ENCODE results near the gene MTCP1. TPM values are rescaled to one million over a fixed set of nuclear protein-coding genes. Genes with fewer than 3 reads are reported as not detected.

MTCP1 gene
- total RNA-seq, 2 experiments from 2014 or later = 24.5 TPM

DNA sequence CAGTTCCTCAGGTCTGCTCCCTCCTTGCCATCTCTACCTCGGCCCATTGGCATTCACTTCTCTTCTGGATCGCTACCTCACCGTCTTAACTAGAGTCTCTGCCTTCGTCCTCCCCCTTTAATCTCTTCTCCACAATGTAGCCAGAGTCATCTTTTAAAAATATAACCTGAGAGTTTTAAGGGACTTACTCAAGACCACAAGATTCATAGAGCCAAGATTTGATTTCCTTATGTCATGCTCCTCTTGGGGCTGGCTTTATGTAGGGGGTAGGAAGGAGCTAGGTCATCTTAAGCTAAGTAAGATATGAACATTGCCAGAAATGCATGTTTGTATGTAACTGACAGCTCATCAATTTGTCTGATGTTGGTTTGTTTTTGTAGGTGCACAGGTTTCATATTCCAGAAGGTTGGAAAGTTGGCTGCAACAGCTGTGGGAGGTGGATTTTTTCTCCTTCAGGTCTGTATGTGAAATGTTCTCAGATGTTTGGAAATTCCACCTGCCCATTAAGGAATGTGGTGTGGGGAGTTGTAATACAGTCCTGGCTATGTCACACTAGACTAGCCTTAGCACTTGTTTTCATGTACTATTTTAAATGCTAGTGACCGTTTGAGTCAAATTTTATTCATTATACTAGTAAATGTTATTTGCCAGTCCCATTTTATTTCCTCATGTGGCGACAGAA lies 24.7 kb downstream of the MTCP1 start:
- Mint-ChIP-seq H3K4me3 (no peak overlapping the region), H3K4me1 (peaks cover 19% of the 10 kb centered on the region), H3K27me3 (no peaks in the 10 kb centered on the region), H3K9me3 (no peaks in the 10 kb centered on the region), H3K27ac (no peak overlapping the region), H3K36me3 (peaks cover 9% of the 10 kb centered on the region)
- no peak for DNase-seq
- no peak for ATAC-seq (ENCODE audit: low read depth)
- POLR2A ChIA-PET = no interaction called here

GRCh38 chrX:155035688-155036087 lies 35.2 kb downstream of the MTCP1 start:
- no peak for ATAC-seq (ENCODE audit: low read depth)
- no peak overlapping the region for H3K27ac Mint-ChIP-seq
- H3K4me3 Mint-ChIP-seq = no peak overlapping the region
- DNase-seq = no peak
- peaks cover 28% of the 10 kb centered on the region for H3K36me3 Mint-ChIP-seq
- POLR2A ChIA-PET = no interaction called here
- H3K27me3 Mint-ChIP-seq = no peaks in the 10 kb centered on the region
- H3K4me1 Mint-ChIP-seq = peaks cover 5% of the 10 kb centered on the region
- no peaks in the 10 kb centered on the region for H3K9me3 Mint-ChIP-seq

GRCh38 chrX:155031657-155032056 lies 39.3 kb downstream of the MTCP1 start:
- no peaks in the 10 kb centered on the region for H3K27me3 Mint-ChIP-seq
- H3K36me3 Mint-ChIP-seq = peaks cover 12% of the 10 kb centered on the region
- H3K27ac Mint-ChIP-seq = no peak overlapping the region
- no peaks in the 10 kb centered on the region for H3K9me3 Mint-ChIP-seq
- POLR2A ChIA-PET = no interaction called here
- peaks cover 14% of the 10 kb centered on the region for H3K4me1 Mint-ChIP-seq
- DNase-seq = no peak
- H3K4me3 Mint-ChIP-seq = no peak overlapping the region
- ATAC-seq (ENCODE audit: low read depth) = no peak

DNA sequence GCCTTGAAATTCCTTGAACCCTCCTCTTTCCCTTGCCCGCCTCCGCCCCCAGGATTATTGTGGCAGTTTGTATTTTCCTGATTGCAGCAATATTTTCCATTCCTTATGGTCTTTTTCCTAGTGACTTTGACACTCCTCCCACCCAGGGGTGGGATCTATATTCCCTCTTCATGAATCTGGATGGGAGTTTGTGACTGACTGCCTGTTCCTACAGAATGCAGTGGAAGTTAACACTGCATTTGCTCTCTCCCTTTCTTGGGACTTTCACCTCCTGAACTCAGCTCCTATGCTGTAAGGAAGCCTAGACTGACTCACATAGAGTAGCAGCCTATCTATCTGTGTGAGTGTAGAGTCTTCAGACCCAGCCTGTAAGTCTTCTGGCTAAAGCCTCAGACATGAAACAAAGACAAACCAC lies 42.1 kb downstream of the MTCP1 start:
- H3K27ac Mint-ChIP-seq = peak overlapping the region; percentile 76
- peak overlapping the region; percentile 45 for H3K4me3 Mint-ChIP-seq
- DNase-seq (no peak), ATAC-seq (ENCODE audit: low read depth) (no peak)
- no peaks in the 10 kb centered on the region for H3K9me3 Mint-ChIP-seq
- no peaks in the 10 kb centered on the region for H3K27me3 Mint-ChIP-seq
- peaks cover 1% of the 10 kb centered on the region for H3K36me3 Mint-ChIP-seq
- peaks cover 14% of the 10 kb centered on the region for H3K4me1 Mint-ChIP-seq
- POLR2A ChIA-PET = no interaction called here

- ATAC-seq (ENCODE audit: low read depth) (no peak), DNase-seq (no peak)
- Mint-ChIP-seq H3K27ac (peak overlapping the region; percentile 93), H3K27me3 (no peaks in the 10 kb centered on the region), H3K36me3 (peaks cover 1% of the 10 kb centered on the region), H3K4me3 (peak overlapping the region; percentile 87), H3K9me3 (no peaks in the 10 kb centered on the region), H3K4me1 (peaks cover 14% of the 10 kb centered on the region)
- POLR2A ChIA-PET = interaction anchor here (0.9 kb wide), 1 partner anchor 27 kb away, joined by 3 read pairs; no protein-coding TSS in a partner anchor
Observed at GRCh38 chrX:155028129-155028528, 42.8 kb downstream of the MTCP1 start.

DNA sequence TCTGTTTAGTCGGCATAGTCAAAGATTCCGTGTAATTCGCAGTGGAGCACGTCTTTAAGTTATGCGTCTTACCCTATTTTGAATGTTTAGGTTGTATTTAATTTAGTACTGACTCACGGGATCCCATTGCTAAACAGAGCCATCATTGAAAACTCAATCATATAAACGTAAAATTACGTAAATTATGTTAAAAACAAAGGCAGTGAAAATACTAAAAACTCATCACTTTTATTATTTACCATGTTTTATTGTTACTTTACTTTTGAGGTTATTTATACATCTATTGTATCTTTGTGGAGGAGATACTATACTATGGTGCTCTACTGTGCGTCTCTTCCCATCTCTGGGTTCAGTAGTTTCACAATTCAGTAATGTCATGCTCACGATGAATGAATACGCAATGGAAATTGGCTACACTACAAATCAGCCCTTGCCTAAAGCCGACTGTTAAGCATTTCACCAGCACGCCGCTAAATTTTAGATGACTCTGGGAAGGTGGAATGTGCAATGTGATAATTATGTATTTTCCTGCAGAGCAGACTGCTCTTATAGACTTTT lies 43.3 kb downstream of the MTCP1 start:
- Mint-ChIP-seq H3K27me3 (no peaks in the 10 kb centered on the region), H3K9me3 (no peaks in the 10 kb centered on the region), H3K4me3 (peak overlapping the region; percentile 87), H3K27ac (peak overlapping the region; percentile 93), H3K36me3 (peaks cover 1% of the 10 kb centered on the region), H3K4me1 (peaks cover 14% of the 10 kb centered on the region)
- DNase-seq (no peak), ATAC-seq (ENCODE audit: low read depth) (no peak)
- POLR2A ChIA-PET = interaction anchor here (0.7 to 0.9 kb wide), 2 partner anchors 28 to 30 kb away, joined by 3 read pairs; no protein-coding TSS in a partner anchor

GRCh38 chrX:155026727-155027508 lies 44.0 kb downstream of the MTCP1 start, which contains the start of gene FUNDC2:
Gene FUNDC2 (plus strand): TSS chrX:155026844. CDS start chrX:155026939, 95 bp downstream.
- POLR2A ChIA-PET = interaction anchor here (0.6 to 0.8 kb wide), 3 partner anchors 30 to 59 kb away, joined by 3 read pairs; no protein-coding TSS in a partner anchor
- Mint-ChIP-seq H3K4me3 (peak within 1 kb of the TSS; percentile 87), H3K4me1 (peaks cover 14% of the 10 kb centered on the region), H3K36me3 (peaks cover 1% of the 10 kb centered on the region), H3K27ac (peak within 1 kb of the TSS; percentile 93), H3K27me3 (peaks cover 2% of the 10 kb centered on the region), H3K9me3 (no peaks in the 10 kb centered on the region)
- DNase-seq (peak; percentile 91), ATAC-seq (ENCODE audit: low read depth) (peak; percentile 90)

DNA sequence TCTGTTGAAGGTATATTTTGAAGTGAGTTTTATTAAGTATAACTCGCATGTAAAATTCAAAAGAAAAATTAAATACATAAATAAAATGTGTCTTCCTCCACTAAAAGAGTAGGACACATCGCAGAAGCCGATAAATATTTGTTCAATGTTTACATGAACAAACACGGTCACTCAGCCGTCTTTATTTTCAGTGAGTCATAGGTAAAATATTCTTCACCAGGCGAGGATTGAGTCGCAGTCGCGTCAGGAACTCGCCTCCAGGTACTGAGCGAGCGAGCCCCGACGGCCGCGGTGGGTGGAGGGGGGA lies 44.6 kb downstream of the MTCP1 start:
- no peak for DNase-seq
- no peaks in the 10 kb centered on the region for H3K9me3 Mint-ChIP-seq
- no peak for ATAC-seq (ENCODE audit: low read depth)
- H3K4me1 Mint-ChIP-seq = peaks cover 14% of the 10 kb centered on the region
- POLR2A ChIA-PET = interaction anchor here (0.6 to 0.8 kb wide), 2 partner anchors 36 to 60 kb away, joined by 3 read pairs; no protein-coding TSS in a partner anchor
- H3K4me3 Mint-ChIP-seq = peak overlapping the region; percentile 78
- H3K27ac Mint-ChIP-seq = peak overlapping the region; percentile 87
- peaks cover 1% of the 10 kb centered on the region for H3K36me3 Mint-ChIP-seq
- peaks cover 2% of the 10 kb centered on the region for H3K27me3 Mint-ChIP-seq

DNA sequence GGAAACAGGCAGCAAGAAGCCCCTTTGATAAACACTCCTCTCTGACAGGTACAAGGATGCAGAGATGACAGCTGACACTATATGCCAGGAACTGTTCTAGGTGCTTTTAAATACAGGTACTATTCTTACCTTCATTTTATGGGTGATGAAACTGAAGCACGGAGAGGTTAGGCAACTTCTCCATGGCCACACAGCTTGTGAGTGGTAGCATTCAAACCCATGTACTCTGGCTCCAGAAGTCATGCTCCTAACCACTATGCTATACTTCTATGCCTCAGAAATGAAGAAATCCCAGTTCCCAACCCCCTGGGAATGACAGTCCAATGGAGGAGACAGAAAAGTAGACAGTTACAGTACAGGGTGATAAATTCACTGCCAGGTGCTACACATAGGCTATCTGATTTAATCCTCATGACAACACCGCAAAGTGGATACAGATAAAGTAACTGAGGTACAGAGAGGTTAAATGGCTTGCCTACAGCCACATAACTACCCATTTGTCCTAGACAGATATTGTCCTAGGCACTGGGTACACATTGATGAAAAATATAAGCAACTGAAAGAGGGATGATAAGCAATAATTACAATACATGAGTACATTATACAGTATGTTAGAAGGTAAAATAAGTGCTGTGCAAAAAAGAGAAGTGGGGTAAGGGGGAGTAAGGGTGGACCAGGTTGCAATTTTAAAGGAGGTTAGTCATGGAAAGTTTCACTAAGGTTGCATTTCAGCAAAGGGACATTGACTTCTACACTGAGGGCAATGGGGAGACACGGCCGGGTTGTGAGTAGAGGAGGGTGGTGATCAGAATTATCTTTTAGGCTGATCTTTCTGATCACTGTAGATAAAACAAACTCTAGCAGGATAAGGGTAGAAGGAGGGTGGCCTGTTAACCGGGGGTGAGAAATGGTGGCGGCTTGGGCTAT lies 46.8 kb downstream of the MTCP1 start:
- POLR2A ChIA-PET = no interaction called here
- ATAC-seq (ENCODE audit: low read depth) (no peak), DNase-seq (no peak)
- Mint-ChIP-seq H3K27ac (peak overlapping the region; percentile 23), H3K4me1 (peaks cover 11% of the 10 kb centered on the region), H3K27me3 (peaks cover 8% of the 10 kb centered on the region), H3K4me3 (no peak overlapping the region), H3K36me3 (no peaks in the 10 kb centered on the region), H3K9me3 (no peaks in the 10 kb centered on the region)

- no peak within 1 kb of the TSS for H3K27ac Mint-ChIP-seq
- ATAC-seq (ENCODE audit: low read depth) (no peak), DNase-seq (no peak)
- no peak within 1 kb of the TSS for H3K4me3 Mint-ChIP-seq
- peaks cover 8% of the 10 kb centered on the region for H3K27me3 Mint-ChIP-seq
- H3K4me1 Mint-ChIP-seq = no peaks in the 10 kb centered on the region
- H3K36me3 Mint-ChIP-seq = no peaks in the 10 kb centered on the region
- POLR2A ChIA-PET = no interaction called here
- H3K9me3 Mint-ChIP-seq = no peaks in the 10 kb centered on the region
Observed at GRCh38 chrX:155022585-155022984, 48.4 kb downstream of the MTCP1 start, which contains the start of gene F8. Gene F8 (minus strand): TSS chrX:155022723. CDS start chrX:155022552, 171 bp downstream.

- no peaks in the 10 kb centered on the region for H3K36me3 Mint-ChIP-seq
- ATAC-seq (ENCODE audit: low read depth) = no peak
- POLR2A ChIA-PET = no interaction called here
- H3K9me3 Mint-ChIP-seq = no peaks in the 10 kb centered on the region
- no peak for DNase-seq
- H3K4me3 Mint-ChIP-seq = no peak overlapping the region
- peaks cover 8% of the 10 kb centered on the region for H3K27me3 Mint-ChIP-seq
- H3K4me1 Mint-ChIP-seq = no peaks in the 10 kb centered on the region
- H3K27ac Mint-ChIP-seq = no peak overlapping the region
Observed at GRCh38 chrX:155020591-155020990, 50.3 kb downstream of the MTCP1 start.
